ENCODE results near the gene PRAC2. TPM values are rescaled to one million over a fixed set of nuclear protein-coding genes. Genes with fewer than 3 reads are reported as not detected.

The PRAC2 gene
- total RNA-seq, 1 experiment from 2014 or later = not detected

- no peaks in the 10 kb centered on the region for H3K9me3 ChIP-seq (ENCODE audit: control insufficient read depth in 1 of 2, insufficient read depth in 1 of 2, low read depth in 1 of 2, low read length in 2 of 2)
- ATAC-seq (peak; percentile 74), DNase-seq (ENCODE audit: low read depth, low spot score) (peak; percentile 32)
- H3K4me2 ChIP-seq (ENCODE audit: low read length) = peak overlapping the region; percentile 48; the same call in 1 of the 2 replicates
- ChIA-PET CTCF (interaction anchor here (0.6 to 6.8 kb wide), 34 partner anchors 9 to 684 kb away, joined by 3 to 97 read pairs (median 5); partner anchors contain the start of genes ATP5MC1 and TTLL6), RAD21 (ENCODE audit: low non-redundant PET in 1 of 2, low total read pairs in 2 of 2, uncharacterized antibody in 2 of 2, unreplicated experiment in 2 of 2) (interaction anchor here (0.6 to 2.2 kb wide), 11 partner anchors 27 to 311 kb away, joined by 3 to 13 read pairs (median 5); no protein-coding TSS in a partner anchor), POLR2A (interaction anchor here (1.5 to 2.0 kb wide), 2 partner anchors 46 to 154 kb away, joined by 6 to 7 read pairs; no protein-coding TSS in a partner anchor)
- no peaks in the 10 kb centered on the region for H3K79me2 ChIP-seq (ENCODE audit: insufficient read depth, low read length)
- intact Hi-C loops (cut with micrococcal nuclease) = loop anchor here (1.0 to 5.0 kb wide), 3 partner anchors 67 to 313 kb away; no protein-coding TSS in a partner anchor
- H4K20me1 ChIP-seq (ENCODE audit: insufficient read depth) = no peaks in the 10 kb centered on the region
- H3K36me3 ChIP-seq (ENCODE audit: control insufficient read depth in 1 of 2, insufficient read depth in 2 of 2, low read length in 2 of 2) = no peaks in the 10 kb centered on the region
- H3K4me1 ChIP-seq (ENCODE audit: control insufficient read depth in 1 of 2, insufficient read depth in 2 of 2, low read length in 2 of 2) = peaks cover 5 to 21% of the 10 kb centered on the region in 2 experiments; a peak in 3 of 4 replicates
- no peak overlapping the region for H3K4me3 ChIP-seq (replicated peaks in 1 of 2; ENCODE audit: low read depth in 1 of 2, low read length in 2 of 2)
- no peak overlapping the region for H3K27ac ChIP-seq (ENCODE audit: low read depth, low read length)
- H2AFZ ChIP-seq (ENCODE audit: low read depth, low read length, poor library complexity, severe bottlenecking) = no peak overlapping the region
- H3K9me2 ChIP-seq (ENCODE audit: insufficient read depth) = no peaks in the 10 kb centered on the region
- no TSS peak for BruUV-seq (replicated peaks)
- H3K9ac ChIP-seq (ENCODE audit: low read length) = no peak overlapping the region
- H3K27me3 ChIP-seq (ENCODE audit: insufficient read depth, low read length) = no peaks in the 10 kb centered on the region
- TF ChIP-seq CTCF (IDR thresholded peaks at IDR 0.05 in 2 of 3, conservative IDR thresholded peaks at IDR 0.05 in 1 of 3; ENCODE audit: borderline replicate concordance in 1 of 3, insufficient read depth in 1 of 3, low read depth in 2 of 3, low read length in 2 of 3) (peak; percentile 85 to 90 (median 87)), EZH2 (IDR thresholded peaks at IDR 0.05) (no peak), POLR2AphosphoS5 (IDR thresholded peaks at IDR 0.05; ENCODE audit: low read depth, low read length) (no peak), ZBTB33 (IDR thresholded peaks at IDR 0.05; ENCODE audit: extremely low read depth, insufficient replicate concordance, low read length) (no peak), TCF7L2 (IDR thresholded peaks at IDR 0.05; ENCODE audit: borderline replicate concordance, extremely low read depth, insufficient read depth, insufficient read length) (peak; percentile 83), POLR2A (IDR thresholded peaks at IDR 0.05; ENCODE audit: borderline replicate concordance, extremely low read depth, insufficient read depth, insufficient read length) (no peak), ELF1 (IDR thresholded peaks at IDR 0.05; ENCODE audit: borderline replicate concordance, low read depth) (no peak), REST (IDR thresholded peaks at IDR 0.05; ENCODE audit: low read depth) (no peak), SIN3A (IDR thresholded peaks at IDR 0.05; ENCODE audit: low read depth) (no peak), ZFX (IDR thresholded peaks at IDR 0.05) (no peak), SRF (IDR thresholded peaks at IDR 0.05; ENCODE audit: low read depth) (no peak), RAD21 (IDR thresholded peaks at IDR 0.05; ENCODE audit: low read depth) (peak; percentile 91), FOSL1 (IDR thresholded peaks at IDR 0.05; ENCODE audit: low read depth) (no peak), CEBPB (IDR thresholded peaks at IDR 0.05; ENCODE audit: low read depth) (no peak), ATF3 (IDR thresholded peaks at IDR 0.05) (no peak), MAX (IDR thresholded peaks at IDR 0.05) (no peak), ZNF274 (IDR thresholded peaks at IDR 0.05; ENCODE audit: low read depth, low read length) (no peak), EGR1 (IDR thresholded peaks at IDR 0.05; ENCODE audit: low read depth) (no peak)
Measured at GRCh38 chr17:48724251-48725003, 1.4 kb downstream of the PRAC2 start.
